Measurements from ENCODE around the gene BAZ1A.
A peak's percentile ranks its signal among the peaks of the same experiment; 100 is the strongest.

The BAZ1A gene

GRCh38 chr14:34845869-34846268, 29.3 kb downstream of the BAZ1A start:
- TF ChIP-seq CTCF (conservative IDR thresholded peaks at IDR 0.05): no peak
- no peak overlapping the region for H3K27ac ChIP-seq

- no peak for TF ChIP-seq CTCF (conservative IDR thresholded peaks at IDR 0.05)
- no peak overlapping the region for H3K27ac ChIP-seq
These were observed 32.1 kb downstream of the BAZ1A start for GRCh38 chr14:34843011-34843554.

GRCh38 chr14:34837801-34838322, 37.3 kb downstream of the BAZ1A start:
- no peak overlapping the region for H3K27ac ChIP-seq
- no peak for TF ChIP-seq CTCF (conservative IDR thresholded peaks at IDR 0.05)

- H3K27ac ChIP-seq: no peak overlapping the region
- TF ChIP-seq CTCF (conservative IDR thresholded peaks at IDR 0.05): no peak
These were observed 39.8 kb downstream of the BAZ1A start for GRCh38 chr14:34835312-34835711.

GRCh38 chr14:34833549-34834523, 41.3 kb downstream of the BAZ1A start:
- TF ChIP-seq CTCF (conservative IDR thresholded peaks at IDR 0.05): no peak
- no peak overlapping the region for H3K27ac ChIP-seq

GRCh38 chr14:34826661-34827060, 48.5 kb downstream of the BAZ1A start:
- no peak for TF ChIP-seq CTCF (conservative IDR thresholded peaks at IDR 0.05)
- peak overlapping the region; percentile 51 for H3K27ac ChIP-seq

GRCh38 chr14:34824826-34825225, 50.3 kb downstream of the BAZ1A start:
- H3K27ac ChIP-seq: no peak overlapping the region; the same call in 1 of the 2 replicates
- TF ChIP-seq CTCF (conservative IDR thresholded peaks at IDR 0.05): no peak

All from VCaP (cell line).